ENCODE measurements around the gene CHCHD1. TPM values are rescaled to one million over a fixed set of nuclear protein-coding genes. Genes with fewer than 3 reads are reported as not detected.

CHCHD1 gene
- total and polyA plus RNA-seq, 2 experiments from 2014 or later = 45.3 to 95.2 TPM

- Histone ChIP-seq H3K27me3 (no peaks in the 10 kb centered on the region), H3K4me3 (no peak overlapping the region), H3K4me1 (ENCODE audit: insufficient read depth) (no peaks in the 10 kb centered on the region), H3K4me2 (no peak overlapping the region), H4K20me1 (ENCODE audit: insufficient read depth, poor library complexity, severe bottlenecking) (no peaks in the 10 kb centered on the region), H3K9me2 (replicated peaks; ENCODE audit: insufficient read depth) (no peaks in the 10 kb centered on the region), H3K27ac (no peak overlapping the region), H3K79me2 (no peaks in the 10 kb centered on the region), H2AFZ (no peak overlapping the region), H3K9me3 (ENCODE audit: low read depth) (no peaks in the 10 kb centered on the region), H3K36me3 (replicated peaks; ENCODE audit: insufficient read depth, low read depth) (no peaks in the 10 kb centered on the region)
- TF ChIP-seq CTCF (IDR thresholded peaks at IDR 0.05; ENCODE audit: poor library complexity) (no peak), EZH2 (IDR thresholded peaks at IDR 0.05; ENCODE audit: borderline replicate concordance) (no peak), EZH2phosphoT487 (IDR thresholded peaks at IDR 0.05; ENCODE audit: low read depth, severe bottlenecking, unreplicated experiment) (no peak)
- no peak for DNase-seq (ENCODE audit: low spot score)
- WGBS (ENCODE audit: low lambda C conversion rate, missing lambda C conversion rate) = 94% methylated on average over 5 of the region's 5 CpGs
Measured at GRCh38 chr10:73817826-73818225, 36.0 kb downstream of the CHCHD1 start.

GRCh38 chr10:73818402-73818801, 36.6 kb downstream of the CHCHD1 start:
- DNase-seq (ENCODE audit: low spot score) = no peak
- no peaks in the 10 kb centered on the region for H3K79me2 ChIP-seq
- H3K4me1 ChIP-seq (ENCODE audit: insufficient read depth) = no peaks in the 10 kb centered on the region
- WGBS (ENCODE audit: low lambda C conversion rate, missing lambda C conversion rate) = 96% methylated on average over 10 of the region's 10 CpGs
- H3K9me2 ChIP-seq (replicated peaks; ENCODE audit: insufficient read depth) = no peaks in the 10 kb centered on the region
- no peaks in the 10 kb centered on the region for H3K27me3 ChIP-seq
- no peaks in the 10 kb centered on the region for H3K9me3 ChIP-seq (ENCODE audit: low read depth)
- no peak overlapping the region for H3K4me2 ChIP-seq
- H2AFZ ChIP-seq = no peak overlapping the region
- H4K20me1 ChIP-seq (ENCODE audit: insufficient read depth, poor library complexity, severe bottlenecking) = no peaks in the 10 kb centered on the region
- TF ChIP-seq CTCF (IDR thresholded peaks at IDR 0.05; ENCODE audit: poor library complexity) (no peak), EZH2 (IDR thresholded peaks at IDR 0.05; ENCODE audit: borderline replicate concordance) (no peak), EZH2phosphoT487 (IDR thresholded peaks at IDR 0.05; ENCODE audit: low read depth, severe bottlenecking, unreplicated experiment) (no peak)
- H3K36me3 ChIP-seq (replicated peaks; ENCODE audit: insufficient read depth, low read depth) = no peaks in the 10 kb centered on the region
- no peak overlapping the region for H3K27ac ChIP-seq
- no peak overlapping the region for H3K4me3 ChIP-seq

GRCh38 chr10:73819081-73819480, 37.2 kb downstream of the CHCHD1 start:
- Histone ChIP-seq H3K9me3 (ENCODE audit: low read depth) (no peaks in the 10 kb centered on the region), H3K79me2 (no peaks in the 10 kb centered on the region), H3K4me1 (ENCODE audit: insufficient read depth) (no peaks in the 10 kb centered on the region), H3K4me2 (no peak overlapping the region), H3K9me2 (replicated peaks; ENCODE audit: insufficient read depth) (no peaks in the 10 kb centered on the region), H3K36me3 (replicated peaks; ENCODE audit: insufficient read depth, low read depth) (no peaks in the 10 kb centered on the region), H3K27ac (no peak overlapping the region), H2AFZ (no peak overlapping the region), H3K27me3 (no peaks in the 10 kb centered on the region), H4K20me1 (ENCODE audit: insufficient read depth, poor library complexity, severe bottlenecking) (no peaks in the 10 kb centered on the region), H3K4me3 (no peak overlapping the region)
- no peak for DNase-seq (ENCODE audit: low spot score)
- TF ChIP-seq EZH2phosphoT487 (IDR thresholded peaks at IDR 0.05; ENCODE audit: low read depth, severe bottlenecking, unreplicated experiment) (no peak), CTCF (IDR thresholded peaks at IDR 0.05; ENCODE audit: poor library complexity) (no peak), EZH2 (IDR thresholded peaks at IDR 0.05; ENCODE audit: borderline replicate concordance) (no peak)
- WGBS (ENCODE audit: low lambda C conversion rate, missing lambda C conversion rate) = 88% methylated on average over 5 of the region's 5 CpGs
